Left ventricle myocardium inferior (tissue), 1 donor: ENCODE data around the gene SLC25A25. TPM values are rescaled to one million over a fixed set of nuclear protein-coding genes. Genes with fewer than 3 reads are reported as not detected.
"Not testable (repeated sequence)": the region's sequence is repeated elsewhere in the genome, so short reads cannot be mapped to it uniquely, and the experiment has no call there.

Experiments
- DNase-seq: peaks from one replicate; pipeline ENCODE4 v3.0.0-alpha.2; 2020
- H3K27ac ChIP-seq: fragments of 200-600 bp; replicated peaks from 2 replicates; pipeline ENCODE4 v1.8.0; 2021
- H3K27me3 ChIP-seq: fragments of 200-600 bp; 2 replicates; pipeline ENCODE4 v1.8.0; 2021; ENCODE audit warnings: low read depth
- H3K36me3 ChIP-seq: fragments of 200-600 bp; 2 replicates; pipeline ENCODE4 v1.8.0; 2021
- H3K4me1 ChIP-seq: fragments of 200-600 bp; 2 replicates; pipeline ENCODE4 v1.8.0; 2021
- H3K4me3 ChIP-seq: fragments of 200-600 bp; 2 replicates; pipeline ENCODE4 v1.8.0; 2021; ENCODE audit warnings: mild to moderate bottlenecking, moderate library complexity
- H3K9me3 ChIP-seq: fragments of 200-600 bp; replicated peaks from 2 replicates; pipeline ENCODE4 v1.8.0; 2021
- intact Hi-C: fragments of 100-400 bp; cut with micrococcal nuclease; formaldehyde crosslinking; loops from one replicate; pipeline ENCODE4 v1.11.0; 2022
- long read RNA-seq: library from polyadenylated mRNA; unstranded; transcript quantifications from one replicate; pipeline ENCODE4 v2.0.0, GENCODE V29; 2021
- total RNA-seq: library from RNA; stranded (reverse); fragmentation: NEBNext Ultra II Directional; extraction: Animal tissue kit (Norgen Biotek cat#: 25700); gene quantifications from one replicate; pipeline ENCODE4 v1.2.1, GENCODE V29; 2021
- TF ChIP-seq, protein P1 (sequence below): fragments of 200-600 bp; IDR thresholded peaks from 2 replicates; pipeline ENCODE4 v1.8.0; 2021; ENCODE audit warnings: antibody characterized with exemption, mild to moderate bottlenecking, borderline replicate concordance
- donor health status: DM: no; HTN: yes; CAD: no; lungs with severe emphysema.

The SLC25A25 gene
- 5.4 TPM for total RNA-seq
- long read RNA-seq, transcript SLC25A25-203 (10 exons, 3,431 nt) = major isoform, 8 of 23 reads
- long read RNA-seq, partial matches to known transcripts = 4 of 23 reads
- long read RNA-seq, other reads (novel, unspliced or antisense) = 8 of 23 reads

DNA sequence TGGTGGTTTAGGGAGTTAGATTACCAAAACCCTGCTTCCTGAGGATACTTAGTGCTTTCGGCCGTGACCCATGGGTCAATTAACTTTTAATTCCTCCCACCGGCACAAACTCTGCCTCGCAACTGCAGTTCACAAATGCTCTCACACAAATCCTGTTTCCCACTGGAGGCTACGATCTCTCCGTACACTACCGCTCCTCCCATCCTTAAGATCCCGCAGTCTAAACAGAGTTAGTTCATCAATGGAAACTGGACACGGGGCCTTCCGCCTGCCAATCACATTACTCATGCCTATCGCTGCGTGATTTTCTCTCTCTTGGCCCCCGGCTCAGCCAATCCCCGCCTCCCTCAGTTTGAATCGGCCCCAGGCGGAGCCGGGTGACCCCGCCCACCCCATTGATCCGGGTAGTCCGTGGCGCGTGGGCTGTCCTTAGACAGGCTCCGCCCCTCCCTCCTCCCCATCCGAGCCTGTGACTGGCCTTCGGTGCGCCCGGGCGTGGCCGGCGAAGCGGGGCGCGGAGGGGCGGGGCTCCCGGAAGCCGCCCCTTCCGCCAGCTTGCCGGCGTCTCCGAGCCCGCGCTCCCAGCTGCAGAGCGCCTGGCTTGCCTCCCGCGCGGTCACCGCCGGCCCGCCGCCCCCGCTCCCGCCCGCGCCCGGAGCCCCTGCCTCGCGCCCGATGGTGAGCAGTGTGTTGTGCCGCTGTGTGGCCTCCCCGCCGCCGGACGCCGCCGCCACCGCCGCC lies at the start of gene SLC25A25:
SLC25A25 (plus strand) TSS at position 588 of the 741 bp plus-strand sequence; CDS start at position 676, 88 bp downstream.
- TF ChIP-seq, protein P1, sequence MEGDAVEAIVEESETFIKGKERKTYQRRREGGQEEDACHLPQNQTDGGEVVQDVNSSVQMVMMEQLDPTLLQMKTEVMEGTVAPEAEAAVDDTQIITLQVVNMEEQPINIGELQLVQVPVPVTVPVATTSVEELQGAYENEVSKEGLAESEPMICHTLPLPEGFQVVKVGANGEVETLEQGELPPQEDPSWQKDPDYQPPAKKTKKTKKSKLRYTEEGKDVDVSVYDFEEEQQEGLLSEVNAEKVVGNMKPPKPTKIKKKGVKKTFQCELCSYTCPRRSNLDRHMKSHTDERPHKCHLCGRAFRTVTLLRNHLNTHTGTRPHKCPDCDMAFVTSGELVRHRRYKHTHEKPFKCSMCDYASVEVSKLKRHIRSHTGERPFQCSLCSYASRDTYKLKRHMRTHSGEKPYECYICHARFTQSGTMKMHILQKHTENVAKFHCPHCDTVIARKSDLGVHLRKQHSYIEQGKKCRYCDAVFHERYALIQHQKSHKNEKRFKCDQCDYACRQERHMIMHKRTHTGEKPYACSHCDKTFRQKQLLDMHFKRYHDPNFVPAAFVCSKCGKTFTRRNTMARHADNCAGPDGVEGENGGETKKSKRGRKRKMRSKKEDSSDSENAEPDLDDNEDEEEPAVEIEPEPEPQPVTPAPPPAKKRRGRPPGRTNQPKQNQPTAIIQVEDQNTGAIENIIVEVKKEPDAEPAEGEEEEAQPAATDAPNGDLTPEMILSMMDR = no peak
- H3K27ac ChIP-seq = peak within 1 kb of the TSS; percentile 99
- peak; percentile 100 for DNase-seq
- H3K4me1 ChIP-seq = peaks cover 71% of the 10 kb centered on the region
- intact Hi-C loops = no loop called here
- no peaks in the 10 kb centered on the region for H3K27me3 ChIP-seq
- H3K9me3 ChIP-seq = no peaks in the 10 kb centered on the region
- H3K36me3 ChIP-seq = peaks cover 8% of the 10 kb centered on the region
- peak within 1 kb of the TSS; percentile 92 for H3K4me3 ChIP-seq

GRCh38 chr9:128020692-128021091 lies 47.3 kb upstream of the SLC25A25 start:
- no peak for DNase-seq
- intact Hi-C loops = no loop called here
- no peak overlapping the region for H3K27ac ChIP-seq
- H3K36me3 ChIP-seq = no peaks in the 10 kb centered on the region
- H3K4me1 ChIP-seq = no peaks in the 10 kb centered on the region
- TF ChIP-seq, protein P1 = peak; percentile 30
- H3K9me3 ChIP-seq = no peaks in the 10 kb centered on the region
- no peaks in the 10 kb centered on the region for H3K27me3 ChIP-seq
- no peak overlapping the region for H3K4me3 ChIP-seq

GRCh38 chr9:128021098-128021497 lies 46.9 kb upstream of the SLC25A25 start:
- intact Hi-C loops = no loop called here
- Histone ChIP-seq H3K4me1 (no peaks in the 10 kb centered on the region), H3K4me3 (no peak overlapping the region), H3K27ac (no peak overlapping the region), H3K9me3 (no peaks in the 10 kb centered on the region), H3K36me3 (no peaks in the 10 kb centered on the region), H3K27me3 (no peaks in the 10 kb centered on the region)
- DNase-seq = no peak
- TF ChIP-seq, protein P1 = no peak

GRCh38 chr9:128022886-128023285 lies 45.1 kb upstream of the SLC25A25 start:
- Histone ChIP-seq H3K27me3 (no peaks in the 10 kb centered on the region), H3K9me3 (no peaks in the 10 kb centered on the region), H3K36me3 (no peaks in the 10 kb centered on the region), H3K27ac (no peak overlapping the region), H3K4me1 (no peaks in the 10 kb centered on the region), H3K4me3 (no peak overlapping the region)
- DNase-seq = no peak
- intact Hi-C loops = no loop called here
- TF ChIP-seq, protein P1 = no peak

DNA sequence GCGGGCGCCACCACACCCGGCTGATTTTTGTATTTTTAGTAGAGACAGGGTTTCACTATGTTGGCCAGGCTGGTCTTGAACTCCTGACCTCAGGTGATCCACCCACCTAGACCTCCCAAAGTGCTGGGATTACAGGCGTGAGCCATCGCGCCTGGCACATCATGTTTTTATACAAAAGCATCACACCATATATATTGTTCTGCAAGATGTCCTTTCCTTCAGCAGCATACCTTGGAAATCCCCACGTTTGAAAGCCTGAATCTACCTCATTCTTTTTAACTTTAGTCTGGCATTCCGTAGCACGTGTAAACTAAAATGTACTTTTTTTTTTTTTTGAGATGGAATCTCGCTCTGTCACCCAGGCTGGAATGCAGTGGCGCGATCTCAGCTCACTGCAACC lies 44.4 kb upstream of the SLC25A25 start:
- H3K36me3 ChIP-seq, intact Hi-C loops, H3K9me3 ChIP-seq, H3K4me3 ChIP-seq, H3K4me1 ChIP-seq, H3K27me3 ChIP-seq, H3K27ac ChIP-seq, DNase-seq: not testable (repeated sequence)

- H3K4me3 ChIP-seq = no peak overlapping the region
- no peak for DNase-seq
- no peaks in the 10 kb centered on the region for H3K27me3 ChIP-seq
- H3K9me3 ChIP-seq = no peaks in the 10 kb centered on the region
- H3K27ac ChIP-seq = no peak overlapping the region
- H3K36me3 ChIP-seq = no peaks in the 10 kb centered on the region
- no peaks in the 10 kb centered on the region for H3K4me1 ChIP-seq
- intact Hi-C loops = no loop called here
- TF ChIP-seq, protein P1 = no peak
Measured at GRCh38 chr9:128024761-128025308, 43.2 kb upstream of the SLC25A25 start.
